ENCODE measurements around the gene KIAA1217.

GRCh38 chr10:24579448-24579847, 370.5 kb downstream of the KIAA1217 start:
- TF ChIP-seq POLR2A (IDR thresholded peaks at IDR 0.05; ENCODE audit: low read length) (no peak), GATA1 (IDR thresholded peaks at IDR 0.05; ENCODE audit: low read depth, low read length) (no peak)
